ENCODE data around the gene CPD.

DNA sequence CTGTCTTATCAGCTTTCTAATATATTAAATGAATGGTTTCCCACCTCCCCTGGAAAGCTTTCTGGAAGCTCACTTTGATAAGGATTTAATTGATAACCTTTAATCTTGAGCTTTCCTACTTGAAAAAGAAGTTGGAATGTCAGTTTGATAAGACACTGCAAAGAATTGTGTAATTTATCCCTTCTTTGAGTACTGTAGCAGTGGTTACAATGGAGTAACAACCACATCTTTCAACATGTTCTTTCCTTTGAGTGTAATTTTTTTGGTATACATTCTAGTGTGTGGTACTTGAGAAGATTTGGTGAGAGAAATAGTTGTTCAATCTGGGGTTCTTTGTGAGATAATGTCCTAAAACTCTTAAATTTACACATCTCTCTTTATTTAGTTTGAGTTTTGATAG, 43.4 kb downstream of the CPD start:
- no peak for TF ChIP-seq POLR2A (IDR thresholded peaks at IDR 0.05)
- TF ChIP-seq, protein P1, sequence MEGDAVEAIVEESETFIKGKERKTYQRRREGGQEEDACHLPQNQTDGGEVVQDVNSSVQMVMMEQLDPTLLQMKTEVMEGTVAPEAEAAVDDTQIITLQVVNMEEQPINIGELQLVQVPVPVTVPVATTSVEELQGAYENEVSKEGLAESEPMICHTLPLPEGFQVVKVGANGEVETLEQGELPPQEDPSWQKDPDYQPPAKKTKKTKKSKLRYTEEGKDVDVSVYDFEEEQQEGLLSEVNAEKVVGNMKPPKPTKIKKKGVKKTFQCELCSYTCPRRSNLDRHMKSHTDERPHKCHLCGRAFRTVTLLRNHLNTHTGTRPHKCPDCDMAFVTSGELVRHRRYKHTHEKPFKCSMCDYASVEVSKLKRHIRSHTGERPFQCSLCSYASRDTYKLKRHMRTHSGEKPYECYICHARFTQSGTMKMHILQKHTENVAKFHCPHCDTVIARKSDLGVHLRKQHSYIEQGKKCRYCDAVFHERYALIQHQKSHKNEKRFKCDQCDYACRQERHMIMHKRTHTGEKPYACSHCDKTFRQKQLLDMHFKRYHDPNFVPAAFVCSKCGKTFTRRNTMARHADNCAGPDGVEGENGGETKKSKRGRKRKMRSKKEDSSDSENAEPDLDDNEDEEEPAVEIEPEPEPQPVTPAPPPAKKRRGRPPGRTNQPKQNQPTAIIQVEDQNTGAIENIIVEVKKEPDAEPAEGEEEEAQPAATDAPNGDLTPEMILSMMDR (IDR thresholded peaks at IDR 0.05 in 4 of 5, conservative IDR thresholded peaks at IDR 0.05 in 1 of 5), result no peak

All from gastrocnemius medialis (tissue), 4 donors.